Right ventricle myocardium superior (tissue), 1 donor: ENCODE data around the gene SFI1. TPM values are rescaled to one million over a fixed set of nuclear protein-coding genes. Genes with fewer than 3 reads are reported as not detected.

Experiments
- ATAC-seq: fragments of 200-7000 bp; cut with Tn5 transposase; one replicate; pipeline ENCODE4 v1.9.1; 2020; ENCODE audit warnings: mild to moderate bottlenecking; ENCODE audit not compliant: poor library complexity
- DNase-seq: peaks from one replicate; pipeline ENCODE4 v3.0.0-alpha.2; 2020
- intact Hi-C: fragments of 100-400 bp; cut with DNase I; formaldehyde crosslinking; loops from one replicate; pipeline ENCODE4 v1.11.2; 2022
- total RNA-seq: library from RNA; stranded (reverse); fragmentation: NEBNext Ultra II Directional; extraction: Animal tissue kit (Norgen Biotek cat#: 25700); gene quantifications from one replicate; pipeline ENCODE4 v1.2.1, GENCODE V29; 2021
- donor health status: DM: no; HTN: yes; CAD: no; lungs with severe emphysema.

Gene SFI1
- total RNA-seq, 1 donor from 2014 or later, result 5.7 TPM

DNA sequence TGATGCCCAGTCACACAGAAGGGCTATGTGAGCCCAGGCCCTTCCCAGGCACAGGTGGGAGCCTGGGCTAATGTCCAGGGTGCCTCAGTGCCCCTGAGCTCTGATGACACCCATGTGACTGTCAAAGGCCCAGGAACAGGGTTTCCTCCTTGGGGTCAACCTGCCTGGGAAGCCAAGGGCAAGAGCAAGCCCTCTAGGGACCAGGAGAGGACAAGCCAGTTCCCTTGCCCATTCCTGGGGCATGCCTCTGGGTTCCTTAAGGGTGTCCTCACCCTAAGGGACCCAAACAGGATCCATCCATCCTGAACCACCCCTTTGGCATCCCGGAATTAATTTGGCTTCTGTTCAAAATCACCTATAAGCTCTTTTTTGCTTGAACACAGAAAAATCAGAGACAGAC, 126.6 kb downstream of the SFI1 start:
- intact Hi-C loops, result no loop called here
- ATAC-seq (no peak), DNase-seq (no peak)

DNA sequence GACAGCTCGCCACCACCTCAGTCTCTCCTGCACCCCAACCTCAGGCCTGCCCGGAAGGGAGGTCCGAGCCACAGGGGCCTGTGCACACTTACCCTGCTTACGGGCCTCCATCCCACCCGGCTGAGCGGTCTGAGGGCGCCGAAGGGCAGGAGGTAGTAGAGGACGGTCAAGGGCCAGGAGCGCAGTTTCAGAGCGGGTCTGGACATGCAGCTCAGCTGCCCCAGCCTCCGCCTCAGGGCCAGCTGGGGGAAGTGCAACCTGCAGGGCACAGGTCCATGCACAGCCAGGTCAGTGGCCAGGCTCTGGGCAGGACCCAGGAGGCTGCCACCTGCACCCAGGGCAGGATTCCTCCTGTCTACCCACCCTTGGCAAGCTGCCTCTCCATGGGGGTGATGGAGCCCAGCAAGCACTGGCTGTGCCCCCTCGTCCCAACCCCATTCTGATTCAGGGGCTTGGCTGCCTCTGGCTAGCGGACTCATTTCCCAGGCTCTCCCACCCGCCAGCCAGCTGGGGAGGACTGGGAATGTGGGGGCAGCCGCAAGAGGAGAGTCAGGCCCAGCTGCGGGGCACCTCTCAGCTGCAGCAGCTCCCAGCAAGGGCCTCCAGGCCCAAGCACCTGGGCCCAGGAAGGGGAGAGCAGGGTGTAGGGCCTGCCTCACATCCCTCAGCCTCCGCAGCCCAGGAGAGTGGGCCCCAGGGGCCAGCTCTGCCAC, 127.4 kb downstream of the SFI1 start:
- DNase-seq (no peak), ATAC-seq (no peak)
- intact Hi-C loops, result no loop called here

DNA sequence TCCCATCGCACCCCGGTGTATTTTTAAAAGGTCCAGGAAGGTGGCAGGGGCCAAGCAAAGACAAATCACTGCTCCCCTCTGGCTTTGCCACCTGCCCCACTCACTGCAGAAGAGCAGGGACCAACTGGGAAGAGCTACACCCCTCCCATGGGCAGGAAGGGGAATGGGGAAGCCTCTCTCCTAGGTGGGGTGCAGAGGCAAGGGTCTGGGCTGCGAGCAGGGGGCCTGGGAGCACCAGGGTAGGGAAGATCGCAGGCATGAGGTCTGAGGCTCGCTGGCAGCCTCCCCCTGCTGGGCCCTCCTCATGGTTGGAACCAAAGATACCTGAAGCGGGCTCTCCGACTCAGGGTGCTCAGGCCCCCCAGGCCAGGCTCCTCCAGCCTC, 128.9 kb downstream of the SFI1 start:
- intact Hi-C loops, result no loop called here
- no peak for DNase-seq
- no peak for ATAC-seq

DNA sequence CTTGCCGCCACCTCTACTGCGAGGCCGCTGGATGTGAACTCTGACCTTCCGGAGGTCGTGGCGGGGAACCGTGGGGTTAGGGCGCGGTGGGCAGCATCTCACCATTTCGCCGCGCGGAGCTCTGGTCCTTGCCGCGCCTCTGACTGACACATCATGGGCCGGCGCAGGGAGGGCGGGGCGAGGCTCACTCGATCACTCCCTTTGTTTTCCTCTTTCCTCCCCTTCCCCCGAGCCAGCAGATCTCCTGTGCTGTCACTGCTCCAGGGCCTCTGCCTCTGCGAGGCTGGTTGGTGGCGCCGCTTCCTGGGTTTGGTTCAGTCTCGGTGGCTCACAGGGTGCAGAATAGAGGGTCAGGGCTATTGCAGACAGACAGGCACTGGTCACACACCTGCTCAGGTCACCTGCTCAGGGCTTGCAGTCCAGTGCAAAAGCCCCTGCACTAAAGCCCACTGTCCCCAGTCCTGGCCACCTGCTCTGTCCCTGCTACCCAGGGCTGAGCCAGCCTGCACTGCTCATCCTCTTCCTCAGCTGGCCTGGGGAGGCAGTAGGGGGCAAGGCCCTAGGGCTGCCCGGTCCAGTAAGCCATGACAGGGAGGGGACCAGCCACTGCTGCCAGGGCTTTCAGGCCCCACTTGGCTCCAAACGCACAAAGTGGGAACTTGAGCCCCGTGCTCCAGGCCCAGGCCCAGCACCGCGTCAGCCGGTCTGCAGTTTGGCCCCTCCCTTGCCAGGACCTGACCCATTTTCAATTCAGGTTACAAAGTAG, 129.5 kb downstream of the SFI1 start:
- intact Hi-C loops, result no loop called here
- DNase-seq (peak; percentile 66), ATAC-seq (no peak)

DNA sequence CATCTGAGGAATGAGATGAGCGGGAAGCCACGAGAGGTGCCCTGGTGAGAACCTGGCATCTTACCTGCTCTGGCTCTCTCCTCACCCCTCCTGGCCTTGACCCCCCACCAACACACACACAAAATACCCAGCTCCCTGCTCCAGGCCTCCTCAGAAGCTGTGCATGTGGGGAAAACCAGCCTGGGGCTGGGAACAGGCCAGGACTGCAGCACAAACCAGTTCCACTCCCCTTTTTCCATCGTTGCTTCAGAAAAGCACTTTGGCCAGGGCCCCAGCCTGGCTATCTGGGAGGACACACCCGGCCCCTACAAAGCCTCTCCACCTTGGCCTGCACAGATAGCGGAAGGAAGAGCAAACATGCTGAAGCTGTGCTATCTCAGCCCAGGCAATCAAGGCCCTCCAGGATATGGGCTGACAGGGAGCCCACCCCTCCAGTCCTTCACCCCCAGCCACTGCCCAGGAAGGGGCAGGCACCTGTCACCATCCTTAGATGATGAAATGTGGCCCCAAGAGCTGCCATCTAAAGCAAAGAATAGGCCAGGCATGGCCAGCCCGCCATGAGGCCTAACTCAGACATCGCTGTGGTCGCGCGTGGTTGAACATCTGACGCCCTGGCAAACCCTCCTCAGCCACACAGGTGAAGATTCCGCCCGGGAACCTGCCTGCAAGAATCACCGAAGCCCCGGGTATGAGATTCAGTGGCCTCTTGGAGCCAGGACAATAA, 130.3 kb downstream of the SFI1 start:
- DNase-seq, result no peak
- no peak for ATAC-seq
- intact Hi-C loops, result no loop called here

DNA sequence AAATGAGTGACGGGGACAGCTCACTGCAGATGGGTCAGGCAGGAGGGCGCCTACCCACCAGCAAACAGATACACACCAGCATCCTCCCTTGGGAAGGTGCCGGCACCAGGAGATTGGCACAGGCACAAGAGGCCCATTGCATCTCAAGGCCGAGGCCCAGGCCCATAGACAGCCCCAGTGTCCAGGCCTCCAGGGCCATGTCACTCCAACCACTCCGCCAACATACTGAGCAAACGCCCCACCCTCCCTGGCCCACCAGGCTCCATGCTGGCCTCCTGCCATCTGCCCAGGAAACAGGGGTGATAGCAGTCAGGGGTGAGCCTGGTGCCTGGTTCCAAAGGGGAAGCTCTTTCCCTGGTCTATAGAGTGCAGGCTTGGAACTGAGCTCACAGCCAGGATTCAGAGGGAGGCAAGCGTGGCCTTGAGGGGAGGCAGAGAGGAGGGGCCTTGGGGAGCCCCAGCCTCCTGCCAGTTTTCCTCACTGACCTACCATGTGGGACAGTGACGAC, 130.9 kb downstream of the SFI1 start:
- intact Hi-C loops, result no loop called here
- no peak for DNase-seq
- no peak for ATAC-seq

DNA sequence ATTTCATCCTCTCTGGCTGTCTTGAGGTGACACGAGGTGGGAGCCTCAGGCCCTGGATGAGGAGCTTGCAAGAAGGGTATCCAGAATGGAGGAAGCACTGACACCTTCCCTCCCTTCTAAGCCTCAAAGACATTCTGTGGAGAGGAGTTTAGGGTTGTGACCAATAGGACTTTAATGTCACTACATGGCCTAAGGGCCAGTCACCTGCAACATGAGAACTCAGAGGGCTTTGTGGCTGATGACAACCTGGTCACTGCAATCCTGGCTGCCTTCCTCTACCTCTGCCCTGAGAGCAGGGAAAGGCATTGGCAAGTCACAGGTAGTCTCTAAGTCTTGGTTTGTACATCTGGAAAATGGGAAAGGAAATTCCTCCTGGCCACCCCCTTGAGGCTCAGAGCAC, 132.0 kb downstream of the SFI1 start:
- intact Hi-C loops, result no loop called here
- ATAC-seq (no peak), DNase-seq (no peak)

DNA sequence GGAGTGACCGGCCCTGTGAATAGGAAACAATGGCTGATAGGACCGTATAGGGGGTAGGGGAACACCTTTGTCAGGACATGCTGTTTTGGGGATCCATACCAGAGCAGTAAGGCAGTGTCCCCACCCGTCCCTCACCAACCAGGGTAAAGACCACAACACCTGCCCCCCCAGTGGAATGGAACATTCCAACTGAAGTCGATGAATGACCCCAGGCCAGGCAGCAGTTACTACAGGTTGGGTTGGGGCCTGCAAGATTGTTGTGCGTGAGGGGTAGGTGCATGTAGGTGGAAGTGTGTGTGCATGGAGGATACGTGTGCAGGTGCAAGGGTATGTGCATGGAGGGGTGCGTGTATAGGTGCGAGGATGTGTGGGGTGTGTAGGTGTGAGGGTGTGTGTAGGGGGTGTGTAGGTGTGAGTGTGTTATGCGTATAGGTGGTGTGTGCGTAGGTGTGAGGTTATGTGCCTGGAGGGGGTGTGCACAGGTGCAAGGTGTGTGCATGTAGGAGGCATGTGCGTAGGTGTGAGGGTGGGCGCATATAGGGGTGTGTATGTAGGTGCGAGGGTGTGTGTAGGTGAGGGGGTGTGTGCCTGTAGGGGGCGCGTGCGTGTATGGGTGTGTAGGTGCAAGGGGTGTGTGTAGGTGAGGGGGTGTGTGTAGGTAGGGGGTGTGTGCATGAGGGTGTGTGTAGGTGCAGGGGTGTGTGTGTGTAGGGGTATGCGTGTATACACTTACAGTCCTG, 132.8 kb downstream of the SFI1 start:
- DNase-seq (no peak), ATAC-seq (no peak)
- intact Hi-C loops, result no loop called here

DNA sequence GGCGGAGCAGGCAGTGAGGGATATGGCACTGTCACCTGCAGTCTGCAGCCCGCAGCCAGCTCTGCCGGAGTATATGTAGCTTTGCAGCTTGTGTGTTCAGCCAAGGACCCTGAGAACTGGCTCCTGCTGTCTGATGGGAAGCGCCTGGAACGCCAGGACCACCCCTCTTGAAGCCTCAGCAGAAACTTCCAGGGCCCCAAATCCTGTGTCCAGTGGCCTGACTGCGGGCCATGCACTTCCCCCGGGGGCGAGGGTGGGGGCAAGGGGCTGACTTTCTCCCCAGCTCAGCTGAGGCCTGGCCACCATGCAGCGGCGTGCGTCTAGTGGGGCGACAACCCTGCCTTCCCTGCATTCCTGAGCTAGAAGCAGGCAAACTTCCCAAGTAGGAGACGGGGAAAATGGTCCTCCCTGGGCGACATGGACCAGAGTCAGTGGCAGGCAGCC, 133.4 kb downstream of the SFI1 start:
- no peak for DNase-seq
- intact Hi-C loops, result no loop called here
- ATAC-seq, result no peak

DNA sequence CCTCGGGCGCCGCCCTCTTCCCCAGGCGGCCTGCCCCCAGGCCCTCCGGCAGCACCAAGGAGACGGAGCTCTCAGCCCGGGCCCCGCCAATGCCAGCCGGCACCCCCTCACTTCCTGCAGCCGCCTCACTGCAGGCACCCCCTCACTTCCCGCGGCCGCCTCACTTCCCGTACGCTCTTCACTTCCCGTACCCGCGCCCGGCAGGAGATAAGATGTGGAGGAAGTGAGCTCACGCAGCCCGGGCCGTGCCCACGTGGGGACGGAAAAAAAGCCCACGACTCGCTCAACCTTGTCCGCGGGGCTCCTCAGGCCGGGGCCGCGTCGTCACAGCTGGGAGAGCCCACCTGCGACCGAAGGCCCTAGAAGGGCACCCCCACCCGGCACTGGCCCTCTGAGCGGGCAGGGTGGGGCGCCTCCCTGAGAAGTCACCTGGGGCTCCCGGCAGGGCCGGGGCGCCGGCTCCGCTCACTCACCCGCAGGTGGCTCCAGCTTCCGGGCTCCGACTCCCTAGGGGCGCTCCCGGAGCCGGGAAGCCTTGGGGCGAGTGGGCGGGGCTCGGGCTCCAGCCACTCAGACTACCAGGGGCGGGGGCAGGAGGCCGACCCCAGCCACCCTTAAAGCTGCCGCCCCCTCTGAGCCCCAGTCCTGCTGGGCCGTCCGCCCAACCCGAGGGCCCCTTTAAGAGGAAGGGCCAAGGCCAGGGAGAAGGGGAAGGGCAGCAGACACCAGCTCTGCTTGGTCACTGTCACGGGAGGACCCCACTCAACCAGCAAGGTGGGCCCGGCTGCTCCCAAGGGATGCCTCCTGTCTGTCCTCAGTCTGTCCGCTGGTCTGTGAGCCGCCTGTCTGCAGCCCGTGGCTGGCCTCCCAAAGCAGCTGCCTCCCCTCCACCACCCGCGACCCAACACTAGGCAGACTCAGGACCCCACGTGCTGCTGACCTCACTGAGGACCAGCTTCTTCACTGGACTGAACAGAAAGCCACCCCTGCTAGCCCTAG, 134.3 kb downstream of the SFI1 start:
- intact Hi-C loops, result no loop called here
- ATAC-seq, result peak; percentile 74
- peak; percentile 91 for DNase-seq

DNA sequence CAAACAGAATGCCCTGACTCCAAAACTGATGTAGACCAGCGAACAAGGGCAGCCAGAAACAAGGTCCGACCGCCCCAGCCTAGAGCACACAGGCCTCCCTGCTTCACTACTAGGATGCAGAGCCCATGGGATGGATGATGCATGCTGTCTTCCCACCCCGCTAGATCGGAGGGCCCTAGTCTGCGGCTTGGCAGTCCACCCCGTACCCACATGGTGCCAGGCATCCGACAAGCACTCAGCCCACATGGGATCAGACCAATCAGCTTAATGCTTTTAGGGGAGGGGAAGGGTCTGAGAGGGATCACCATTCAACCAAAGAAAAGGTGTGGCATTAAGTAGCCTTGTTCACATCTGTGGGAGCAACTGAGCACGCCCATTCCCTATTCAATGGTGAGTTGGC, 135.1 kb downstream of the SFI1 start:
- intact Hi-C loops, result no loop called here
- no peak for ATAC-seq
- DNase-seq, result no peak

DNA sequence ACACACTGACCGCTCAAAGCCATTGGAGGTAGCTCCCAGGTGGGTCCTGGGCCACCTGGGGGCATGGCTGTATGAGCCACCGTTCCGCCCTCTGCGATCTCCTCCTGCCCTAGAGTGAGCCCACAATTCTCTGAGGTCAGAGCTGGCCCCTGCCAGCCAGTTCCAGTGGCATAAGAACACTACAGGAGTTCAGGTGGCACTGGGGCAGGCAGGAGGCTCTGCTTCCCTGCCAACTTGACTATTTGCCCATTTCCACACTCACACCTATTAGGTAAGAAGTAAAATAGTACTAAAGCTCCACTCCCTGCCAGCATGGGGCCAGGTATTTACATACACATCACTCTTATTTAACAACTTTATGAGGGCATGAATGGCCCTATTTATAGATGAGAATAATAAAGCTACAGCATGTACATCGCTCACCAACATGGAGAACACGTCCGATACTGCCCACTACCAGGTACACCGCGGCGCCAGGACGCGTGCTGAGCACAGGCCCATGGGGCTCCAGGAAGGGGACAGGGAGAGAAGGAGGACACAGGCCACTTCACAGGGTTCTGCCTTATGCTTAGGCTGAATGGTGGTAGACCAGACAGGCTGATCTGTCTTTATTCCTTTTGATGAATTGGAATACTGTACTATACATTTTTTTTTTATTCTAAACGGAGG, 139.4 kb downstream of the SFI1 start:
- intact Hi-C loops, result no loop called here
- ATAC-seq, result no peak
- no peak for DNase-seq

DNA sequence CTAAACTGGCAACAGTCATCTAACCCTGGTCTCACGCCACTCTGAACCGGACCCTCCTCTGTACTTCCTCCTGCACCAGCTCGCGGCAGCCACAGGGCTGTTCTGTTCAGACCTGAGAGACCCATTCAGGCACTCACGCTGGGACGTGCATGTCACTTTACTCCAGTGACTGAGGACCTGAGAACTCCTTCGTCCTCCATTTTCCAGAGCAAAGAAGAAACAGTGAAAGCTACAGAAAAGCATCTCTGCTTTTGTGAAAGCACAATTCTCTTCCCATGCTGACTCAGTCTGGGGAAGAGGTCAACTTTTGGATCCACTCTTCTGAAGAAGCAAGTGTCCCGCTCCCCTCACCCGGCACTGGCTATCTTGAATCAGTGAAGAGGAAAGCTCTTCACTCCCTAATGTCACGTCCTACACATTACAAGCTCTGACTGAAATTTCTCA, 141.1 kb downstream of the SFI1 start:
- DNase-seq (peak; percentile 73), ATAC-seq (peak; percentile 56)
- intact Hi-C loops, result no loop called here

DNA sequence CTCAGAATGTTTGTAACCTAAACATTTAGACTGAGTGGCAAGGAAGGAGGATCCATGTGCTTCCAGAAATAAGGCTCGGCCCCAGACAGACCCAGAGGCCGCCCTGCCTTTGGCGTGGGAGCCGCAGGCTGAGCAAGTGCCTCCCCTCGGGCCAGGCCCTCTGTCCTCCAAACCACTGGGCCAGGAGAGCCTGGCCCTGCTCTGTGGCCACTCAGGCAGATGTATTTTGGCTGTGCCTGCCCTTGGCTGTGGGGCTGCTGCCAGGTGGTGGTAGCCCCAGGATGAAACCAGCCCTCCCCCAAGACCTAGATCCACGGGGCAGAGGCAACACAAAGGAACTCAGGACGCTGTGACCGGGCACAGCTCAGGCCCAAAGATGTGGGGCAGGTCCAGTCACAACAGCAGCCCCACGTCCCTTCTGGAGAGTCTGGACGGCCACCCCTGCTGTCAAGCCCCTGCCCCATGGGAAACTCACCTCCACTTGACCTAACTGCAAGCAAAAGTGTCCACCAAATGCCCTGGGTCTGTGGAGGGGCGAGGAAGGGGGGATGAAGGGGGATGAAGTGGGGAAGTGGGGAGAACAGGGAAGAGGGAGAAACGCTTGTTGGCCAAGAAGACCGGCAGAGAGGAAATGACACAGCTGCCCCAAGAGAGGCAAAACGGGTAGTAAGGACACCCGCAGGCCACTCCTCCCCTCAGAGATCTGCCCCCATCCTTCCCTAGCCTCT, 141.7 kb downstream of the SFI1 start:
- intact Hi-C loops, result no loop called here
- peak; percentile 62 for DNase-seq
- ATAC-seq, result peak; percentile 74

DNA sequence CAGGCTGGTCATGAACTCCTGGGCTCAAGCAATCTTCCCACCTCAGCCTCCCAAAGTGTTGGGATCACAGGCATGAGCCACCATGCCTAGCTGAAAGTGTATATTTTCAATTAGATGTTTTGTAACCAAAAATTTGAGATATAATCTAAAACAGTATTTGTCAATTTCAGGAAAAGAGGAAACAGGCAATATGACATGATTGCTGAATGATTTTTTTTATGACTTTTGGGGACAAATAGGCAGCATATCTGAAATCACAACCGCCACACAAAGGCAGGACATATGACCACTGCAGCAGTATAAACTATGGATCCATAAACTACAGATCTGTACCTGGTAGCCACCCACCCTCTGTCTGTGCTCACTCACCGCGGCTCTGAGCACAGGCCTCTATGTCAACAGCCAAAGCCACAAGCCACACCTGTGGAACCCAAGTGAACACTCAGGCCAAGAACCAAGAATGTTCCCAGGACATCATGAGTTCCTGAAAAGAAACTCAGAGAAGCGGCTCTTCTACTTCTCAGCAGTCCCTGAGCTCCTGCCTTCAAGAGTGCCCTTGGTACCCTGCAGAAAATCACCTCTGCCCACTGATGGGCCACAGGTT, 143.2 kb downstream of the SFI1 start:
- ATAC-seq (no peak), DNase-seq (no peak)
- intact Hi-C loops, result no loop called here
